Measurements from ENCODE around the gene KCNG2.

DNA sequence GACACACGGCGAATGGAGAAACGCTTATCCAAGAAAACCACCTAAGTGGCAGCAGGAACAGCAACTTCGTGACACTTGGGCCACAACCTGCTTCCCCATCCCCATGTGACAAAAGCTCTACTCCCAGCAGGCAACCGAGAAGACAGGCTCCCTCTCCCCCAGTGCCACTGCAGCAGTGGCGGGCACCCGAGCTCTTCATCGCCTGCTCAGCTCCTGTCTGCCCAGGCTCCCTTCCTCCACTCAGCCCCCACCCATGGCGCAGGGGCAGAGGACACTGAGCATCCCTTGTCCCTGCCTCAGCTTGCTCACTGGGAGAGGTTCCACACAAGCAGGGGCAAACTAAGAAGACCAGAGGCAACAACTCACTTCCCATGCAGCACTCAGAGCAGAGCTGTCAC is 130.8 kb downstream of the KCNG2 start:
- TF ChIP-seq ZBTB8A (tag by site-specific recombination; IDR thresholded peaks at IDR 0.05) (no peak), CTCF (tag by site-specific recombination; IDR thresholded peaks at IDR 0.05) (no peak), PATZ1 (tag by site-specific recombination; IDR thresholded peaks at IDR 0.05) (no peak), SP3 (tag by site-specific recombination; IDR thresholded peaks at IDR 0.05) (no peak), ZNF514 (tag by site-specific recombination; IDR thresholded peaks at IDR 0.05) (no peak), ZNF501 (tag by site-specific recombination; IDR thresholded peaks at IDR 0.05) (no peak), ZBTB10 (tag by site-specific recombination; IDR thresholded peaks at IDR 0.05) (no peak), REST (tag by site-specific recombination; IDR thresholded peaks at IDR 0.05) (no peak), YY1 (tag by site-specific recombination; IDR thresholded peaks at IDR 0.05) (no peak), ZNF645 (tag by site-specific recombination; IDR thresholded peaks at IDR 0.05) (no peak), SP2 (tag by site-specific recombination; IDR thresholded peaks at IDR 0.05) (no peak), ZSCAN5A (tag by site-specific recombination; IDR thresholded peaks at IDR 0.05) (no peak), ZNF274 (IDR thresholded peaks at IDR 0.05; ENCODE audit: low read length) (no peak), ZNF274 (tag by site-specific recombination; IDR thresholded peaks at IDR 0.05; ENCODE audit: borderline replicate concordance) (no peak)
- TF ChIP-seq, protein P1, sequence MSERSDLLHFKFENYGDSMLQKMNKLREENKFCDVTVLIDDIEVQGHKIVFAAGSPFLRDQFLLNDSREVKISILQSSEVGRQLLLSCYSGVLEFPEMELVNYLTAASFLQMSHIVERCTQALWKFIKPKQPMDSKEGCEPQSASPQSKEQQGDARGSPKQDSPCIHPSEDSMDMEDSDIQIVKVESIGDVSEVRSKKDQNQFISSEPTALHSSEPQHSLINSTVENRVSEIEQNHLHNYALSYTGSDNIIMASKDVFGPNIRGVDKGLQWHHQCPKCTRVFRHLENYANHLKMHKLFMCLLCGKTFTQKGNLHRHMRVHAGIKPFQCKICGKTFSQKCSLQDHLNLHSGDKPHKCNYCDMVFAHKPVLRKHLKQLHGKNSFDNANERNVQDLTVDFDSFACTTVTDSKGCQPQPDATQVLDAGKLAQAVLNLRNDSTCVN (tag by site-specific recombination; optimal IDR thresholded peaks at IDR 0.05), result no peak
